ENCODE measurements around the gene CMIP.

Gene CMIP

GRCh38 chr16:81610936-81611335 is 166.3 kb downstream of the CMIP start:
- no peak for DNase-seq
- Histone ChIP-seq H3K36me3 (replicated peaks) (peaks cover 9% of the 10 kb centered on the region), H3K4me3 (ENCODE audit: low read depth, low read length) (no peak overlapping the region), H3K27me3 (replicated peaks) (no peaks in the 10 kb centered on the region), H3K27ac (no peak overlapping the region)
- TF ChIP-seq CTCF (IDR thresholded peaks at IDR 0.05; ENCODE audit: low read depth, low read length, missing control alignments) = no peak
- in situ Hi-C loops (cut with HindIII; ENCODE audit: low pct_ligation_motif_present, low sequenced_read_pairs) = no loop called here

GRCh38 chr16:81611721-81612120 is 167.1 kb downstream of the CMIP start:
- Histone ChIP-seq H3K36me3 (replicated peaks) (peaks cover 9% of the 10 kb centered on the region), H3K27me3 (replicated peaks) (no peaks in the 10 kb centered on the region), H3K4me3 (ENCODE audit: low read depth, low read length) (no peak overlapping the region), H3K27ac (no peak overlapping the region)
- in situ Hi-C loops (cut with HindIII; ENCODE audit: low pct_ligation_motif_present, low sequenced_read_pairs) = no loop called here
- DNase-seq = no peak
- TF ChIP-seq CTCF (IDR thresholded peaks at IDR 0.05; ENCODE audit: low read depth, low read length, missing control alignments) = no peak

GRCh38 chr16:81612351-81613163 is 167.9 kb downstream of the CMIP start:
- H3K4me3 ChIP-seq (ENCODE audit: low read depth, low read length) = no peak overlapping the region
- in situ Hi-C loops (cut with HindIII; ENCODE audit: low pct_ligation_motif_present, low sequenced_read_pairs) = no loop called here
- H3K27ac ChIP-seq = no peak overlapping the region
- no peak for DNase-seq
- no peaks in the 10 kb centered on the region for H3K27me3 ChIP-seq (replicated peaks)
- no peak for TF ChIP-seq CTCF (IDR thresholded peaks at IDR 0.05; ENCODE audit: low read depth, low read length, missing control alignments)
- H3K36me3 ChIP-seq (replicated peaks) = peaks cover 10% of the 10 kb centered on the region

- H3K27ac ChIP-seq = no peak overlapping the region
- in situ Hi-C loops (cut with HindIII; ENCODE audit: low pct_ligation_motif_present, low sequenced_read_pairs) = no loop called here
- H3K36me3 ChIP-seq (replicated peaks) = peaks cover 7% of the 10 kb centered on the region
- H3K4me3 ChIP-seq (ENCODE audit: low read depth, low read length) = no peak overlapping the region
- no peak for DNase-seq
- TF ChIP-seq CTCF (IDR thresholded peaks at IDR 0.05; ENCODE audit: low read depth, low read length, missing control alignments) = no peak
- no peaks in the 10 kb centered on the region for H3K27me3 ChIP-seq (replicated peaks)
Observed at GRCh38 chr16:81614171-81614570, 169.6 kb downstream of the CMIP start.

GRCh38 chr16:81614654-81615359 is 170.2 kb downstream of the CMIP start:
- DNase-seq = no peak
- TF ChIP-seq CTCF (IDR thresholded peaks at IDR 0.05; ENCODE audit: low read depth, low read length, missing control alignments) = no peak
- in situ Hi-C loops (cut with HindIII; ENCODE audit: low pct_ligation_motif_present, low sequenced_read_pairs) = no loop called here
- Histone ChIP-seq H3K4me3 (ENCODE audit: low read depth, low read length) (no peak overlapping the region), H3K36me3 (replicated peaks) (peaks cover 7% of the 10 kb centered on the region), H3K27ac (no peak overlapping the region), H3K27me3 (replicated peaks) (no peaks in the 10 kb centered on the region)
